ENCODE measurements around the gene NUP153.

Gene NUP153

DNA sequence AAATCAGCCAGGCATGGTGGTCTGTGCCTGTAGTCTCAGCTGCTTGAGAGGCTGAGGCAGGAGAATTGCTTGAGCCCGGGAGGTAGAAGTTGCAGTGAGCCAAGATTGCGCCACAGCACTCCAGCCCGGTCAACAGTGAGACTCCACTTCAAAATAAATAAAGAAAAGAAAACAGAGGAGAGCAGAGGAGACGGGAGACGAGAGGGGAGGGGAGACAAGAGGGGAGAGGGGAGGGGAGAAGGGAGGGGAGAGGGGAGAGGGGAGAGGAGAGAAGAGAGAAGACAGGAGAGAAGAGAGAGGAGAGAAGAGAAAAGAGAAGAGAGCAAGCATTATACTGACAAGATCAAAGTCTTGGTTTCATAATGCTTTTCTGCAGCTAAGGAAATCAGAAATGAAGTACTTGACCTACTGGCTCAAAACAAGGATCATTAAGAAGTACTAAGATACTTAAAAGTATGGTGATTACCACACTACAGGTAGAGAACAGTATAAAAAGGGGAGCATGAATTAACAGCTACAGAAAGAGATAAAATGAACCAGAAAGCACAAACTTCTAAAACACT, 76.1 kb downstream of the NUP153 start:
- TF ChIP-seq CTCF (IDR thresholded peaks at IDR 0.05; ENCODE audit: unreplicated experiment in 3 of 3): no peak
- Mint-ChIP-seq H3K9me3 (no peaks in the 10 kb centered on the region), H3K4me1 (peaks cover 9% of the 10 kb centered on the region), H3K36me3 (ENCODE audit: low read depth) (peaks cover 71% of the 10 kb centered on the region), H3K27ac (peak overlapping the region in 1 of 3 experiments; percentile 22), H3K27me3 (ENCODE audit: low read depth) (no peaks in the 10 kb centered on the region), H3K4me3 (no peak overlapping the region)

DNA sequence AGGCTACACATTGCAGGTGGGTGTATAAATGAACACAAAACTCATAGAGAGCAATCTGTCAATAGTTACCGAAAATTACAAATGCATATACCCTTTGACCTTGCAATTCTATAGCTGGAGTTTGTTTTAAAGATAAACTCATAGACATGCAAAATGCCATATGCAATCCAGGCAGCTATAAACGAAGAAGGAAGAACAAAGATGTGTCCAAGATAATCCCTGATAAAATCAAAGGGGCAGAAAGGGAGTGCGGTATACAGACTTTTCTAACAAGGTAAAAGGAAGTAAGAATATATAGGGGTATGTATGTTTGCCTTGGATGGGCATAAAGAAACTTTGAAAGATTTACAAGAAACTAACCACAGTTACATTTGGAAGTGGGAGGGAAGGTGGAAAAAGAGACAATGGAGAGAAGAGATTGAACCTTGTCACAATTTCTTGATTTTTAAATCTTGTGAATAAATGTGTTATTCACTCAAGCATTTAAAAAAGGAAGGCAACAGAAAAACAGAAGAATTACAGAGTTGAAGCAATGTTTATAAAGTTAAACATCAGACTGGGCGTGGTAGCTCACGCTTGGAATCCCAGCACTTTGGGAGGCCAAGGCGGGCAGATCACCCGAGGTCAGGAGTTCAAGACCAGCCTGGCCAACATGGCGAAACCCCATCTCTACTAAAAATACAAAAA, 76.8 kb downstream of the NUP153 start:
- H3K36me3 Mint-ChIP-seq (ENCODE audit: low read depth): peaks cover 69% of the 10 kb centered on the region
- H3K4me1 Mint-ChIP-seq: peaks cover 9% of the 10 kb centered on the region
- H3K27me3 Mint-ChIP-seq (ENCODE audit: low read depth): no peaks in the 10 kb centered on the region
- H3K9me3 Mint-ChIP-seq: no peaks in the 10 kb centered on the region
- H3K4me3 Mint-ChIP-seq: no peak overlapping the region
- TF ChIP-seq CTCF (IDR thresholded peaks at IDR 0.05; ENCODE audit: unreplicated experiment in 3 of 3): no peak
- peak overlapping the region in 1 of 3 experiments; percentile 2 for H3K27ac Mint-ChIP-seq

DNA sequence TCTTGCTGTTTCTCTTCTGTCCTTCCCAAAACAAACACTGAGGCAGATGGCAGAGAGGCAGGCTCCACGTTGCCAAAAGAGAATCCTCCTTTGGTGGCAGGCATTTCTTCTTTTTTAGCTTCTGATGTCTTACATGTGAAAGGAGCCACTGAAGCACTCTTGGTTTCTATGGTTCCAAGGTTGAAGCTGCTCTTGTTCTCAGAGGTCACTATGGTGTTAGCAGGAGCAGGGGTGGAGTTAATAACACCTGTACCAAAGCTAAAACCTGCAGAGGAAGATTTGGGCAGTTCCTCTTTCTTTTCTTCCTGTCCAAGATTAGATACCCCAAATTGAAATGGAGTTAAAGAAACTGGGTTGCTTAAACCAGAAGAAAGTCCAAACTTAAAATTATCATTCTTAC, 77.9 kb downstream of the NUP153 start:
- H3K4me3 Mint-ChIP-seq: no peak overlapping the region
- no peak overlapping the region for H3K27ac Mint-ChIP-seq
- peaks cover 69% of the 10 kb centered on the region for H3K36me3 Mint-ChIP-seq (ENCODE audit: low read depth)
- H3K4me1 Mint-ChIP-seq: peaks cover 9% of the 10 kb centered on the region
- no peak for TF ChIP-seq CTCF (IDR thresholded peaks at IDR 0.05; ENCODE audit: unreplicated experiment in 3 of 3)
- H3K9me3 Mint-ChIP-seq: no peaks in the 10 kb centered on the region
- no peaks in the 10 kb centered on the region for H3K27me3 Mint-ChIP-seq (ENCODE audit: low read depth)

- peaks cover 60% of the 10 kb centered on the region for H3K36me3 Mint-ChIP-seq (ENCODE audit: low read depth)
- no peaks in the 10 kb centered on the region for H3K27me3 Mint-ChIP-seq (ENCODE audit: low read depth)
- H3K27ac Mint-ChIP-seq: no peak overlapping the region
- TF ChIP-seq CTCF (IDR thresholded peaks at IDR 0.05; ENCODE audit: unreplicated experiment in 3 of 3): no peak
- no peaks in the 10 kb centered on the region for H3K9me3 Mint-ChIP-seq
- H3K4me3 Mint-ChIP-seq: no peak overlapping the region
- H3K4me1 Mint-ChIP-seq: peaks cover 2% of the 10 kb centered on the region
Observed at GRCh38 chr6:17624396-17624795, 82.3 kb downstream of the NUP153 start.

GRCh38 chr6:17622144-17622543, 84.6 kb downstream of the NUP153 start:
- Mint-ChIP-seq H3K27me3 (ENCODE audit: low read depth) (no peaks in the 10 kb centered on the region), H3K4me3 (no peak overlapping the region), H3K27ac (no peak overlapping the region), H3K9me3 (no peaks in the 10 kb centered on the region), H3K4me1 (no peaks in the 10 kb centered on the region), H3K36me3 (ENCODE audit: low read depth) (peaks cover 63% of the 10 kb centered on the region)
- no peak for TF ChIP-seq CTCF (IDR thresholded peaks at IDR 0.05; ENCODE audit: unreplicated experiment in 3 of 3)

GRCh38 chr6:17621003-17621402, 85.7 kb downstream of the NUP153 start:
- H3K27me3 Mint-ChIP-seq (ENCODE audit: low read depth): no peaks in the 10 kb centered on the region
- no peak overlapping the region for H3K4me3 Mint-ChIP-seq

More at GRCh38 chr6:17621003-17621402, 85.7 kb downstream of the NUP153 start:
- no peak for TF ChIP-seq CTCF (IDR thresholded peaks at IDR 0.05; ENCODE audit: unreplicated experiment in 3 of 3)
- H3K9me3 Mint-ChIP-seq: no peaks in the 10 kb centered on the region
- no peak overlapping the region for H3K27ac Mint-ChIP-seq
- H3K4me1 Mint-ChIP-seq: no peaks in the 10 kb centered on the region
- peaks cover 72% of the 10 kb centered on the region for H3K36me3 Mint-ChIP-seq (ENCODE audit: low read depth)
